PC-3 (cell line): ENCODE data around the gene IL18BP.

Source experiments
- CTCF ChIP-seq: fragments of 300-600 bp; sonication (generic); conservative IDR thresholded peaks from 2 replicates; pipeline ENCODE4 v1.5.1; 2017; ENCODE audit warnings: antibody characterized with exemption, low read depth, mild to moderate bottlenecking, low read length
- EZH2 ChIP-seq: fragments of 300-600 bp; sonication (generic); IDR thresholded peaks from one replicate; pipeline ENCODE4 v1.6.1; 2017; ENCODE audit warnings: antibody characterized with exemption, mild to moderate bottlenecking, low read length; ENCODE audit not compliant: unreplicated experiment
- EZH2phosphoT487 ChIP-seq: fragments of 300-600 bp; sonication (generic); IDR thresholded peaks from 2 replicates; pipeline ENCODE4 v1.6.1; 2018; ENCODE audit warnings: mild to moderate bottlenecking, antibody characterized with exemption, low read length, borderline replicate concordance

- TF ChIP-seq CTCF (no peak), EZH2 (no peak), EZH2phosphoT487 (no peak)
Measured at GRCh38 chr11:71995726-71996291, 2.9 kb upstream of the IL18BP start.
